ENCODE data around the gene SELPLG. TPM values are rescaled to one million over a fixed set of nuclear protein-coding genes. Genes with fewer than 3 reads are reported as not detected.

SELPLG gene, protein sequence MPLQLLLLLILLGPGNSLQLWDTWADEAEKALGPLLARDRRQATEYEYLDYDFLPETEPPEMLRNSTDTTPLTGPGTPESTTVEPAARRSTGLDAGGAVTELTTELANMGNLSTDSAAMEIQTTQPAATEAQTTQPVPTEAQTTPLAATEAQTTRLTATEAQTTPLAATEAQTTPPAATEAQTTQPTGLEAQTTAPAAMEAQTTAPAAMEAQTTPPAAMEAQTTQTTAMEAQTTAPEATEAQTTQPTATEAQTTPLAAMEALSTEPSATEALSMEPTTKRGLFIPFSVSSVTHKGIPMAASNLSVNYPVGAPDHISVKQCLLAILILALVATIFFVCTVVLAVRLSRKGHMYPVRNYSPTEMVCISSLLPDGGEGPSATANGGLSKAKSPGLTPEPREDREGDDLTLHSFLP
- 10 to 100 TPM; 22.1 to 23.8 TPM for total RNA-seq

GRCh38 chr12:108633534-108634248 lies at the start of gene SELPLG:
Gene SELPLG, minus strand, starts transcription at chr12:108633894. Its CDS starts 9,587 bp downstream, at chr12:108624307.
- no peak for TF ChIP-seq CTCF (IDR thresholded peaks at IDR 0.05)
- Mint-ChIP-seq H3K4me3 (peak within 1 kb of the TSS; percentile 91), H3K27ac (peak within 1 kb of the TSS; percentile 100), H3K36me3 (ENCODE audit: low read depth) (peaks cover 21% of the 10 kb centered on the region), H3K9me3 (peaks cover 3% of the 10 kb centered on the region), H3K4me1 (ENCODE audit: low read depth) (peaks cover 62% of the 10 kb centered on the region), H3K27me3 (no peaks in the 10 kb centered on the region)
- POLR2A ChIA-PET: interaction anchor here (0.9 to 13.8 kb wide), 8 partner anchors 13 to 205 kb away, joined by 3 to 225 read pairs (median 4); partner anchors contain the start of genes ISCU and SART3
- DNase-seq: peak; percentile 94
- ATAC-seq: peak; percentile 52
- CTCF ChIA-PET: interaction anchor here (0.6 to 12.8 kb wide), 10 partner anchors 9 to 188 kb away, joined by 3 to 245 read pairs (median 4); partner anchors contain the start of genes ISCU and SART3
- intact Hi-C loops (cut with micrococcal nuclease): loop anchor here (10.0 kb wide), 1 partner anchor 461 kb away; the partner anchor contains the start of genes ALKBH2 and UNG

DNA sequence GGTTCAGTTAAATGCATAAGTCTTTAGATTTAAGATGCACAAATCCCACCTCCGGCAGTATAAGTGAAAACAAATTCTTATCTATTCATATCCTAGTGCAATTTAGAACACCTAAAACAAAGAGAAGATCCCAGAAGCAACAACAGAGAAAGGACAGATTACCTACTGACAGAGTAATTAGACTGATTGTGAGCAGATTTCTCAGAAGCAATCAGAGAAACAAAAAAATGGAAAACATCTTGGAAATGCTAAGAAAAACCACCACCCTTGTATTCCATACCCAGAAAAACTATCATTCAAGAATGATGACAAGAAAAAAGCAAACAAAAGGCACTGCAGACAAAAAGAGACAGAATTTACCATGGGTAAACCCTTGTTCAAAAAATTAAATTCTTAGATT lies 47.6 kb upstream of the SELPLG start:
- TF ChIP-seq CTCF (IDR thresholded peaks at IDR 0.05): no peak
- Mint-ChIP-seq H3K36me3 (ENCODE audit: low read depth) (peaks cover 13% of the 10 kb centered on the region), H3K4me3 (no peak overlapping the region), H3K27ac (no peak overlapping the region), H3K9me3 (no peaks in the 10 kb centered on the region), H3K27me3 (no peaks in the 10 kb centered on the region), H3K4me1 (ENCODE audit: low read depth) (peaks cover 15% of the 10 kb centered on the region)
- intact Hi-C loops (cut with micrococcal nuclease): no loop called here
- DNase-seq (no peak), ATAC-seq (no peak)
- POLR2A ChIA-PET: interaction anchor here (1.3 kb wide), 1 partner anchor 9 kb away, joined by 3 read pairs; no protein-coding TSS in a partner anchor
- CTCF ChIA-PET: interaction anchor here (1.2 to 1.3 kb wide), 2 partner anchors 17 to 124 kb away, joined by 3 to 5 read pairs; no protein-coding TSS in a partner anchor

GRCh38 chr12:108679106-108679681 lies 45.5 kb upstream of the SELPLG start:
- ChIA-PET CTCF (interaction anchor here (1.0 to 1.9 kb wide), 3 partner anchors 12 to 124 kb away, joined by 3 to 16 read pairs (median 4); no protein-coding TSS in a partner anchor), POLR2A (interaction anchor here (1.1 kb wide), 1 partner anchor 8 kb away, joined by 5 read pairs; no protein-coding TSS in a partner anchor)
- H3K36me3 Mint-ChIP-seq (ENCODE audit: low read depth): peaks cover 22% of the 10 kb centered on the region
- ATAC-seq (no peak), DNase-seq (no peak)
- no peaks in the 10 kb centered on the region for H3K9me3 Mint-ChIP-seq
- H3K27ac Mint-ChIP-seq: no peak overlapping the region
- peaks cover 10% of the 10 kb centered on the region for H3K4me1 Mint-ChIP-seq (ENCODE audit: low read depth)
- no peak for TF ChIP-seq CTCF (IDR thresholded peaks at IDR 0.05)
- no peaks in the 10 kb centered on the region for H3K27me3 Mint-ChIP-seq
- no peak overlapping the region for H3K4me3 Mint-ChIP-seq
- intact Hi-C loops (cut with micrococcal nuclease): no loop called here

- Mint-ChIP-seq H3K27ac (no peak overlapping the region), H3K36me3 (ENCODE audit: low read depth) (peaks cover 22% of the 10 kb centered on the region), H3K4me3 (no peak overlapping the region), H3K27me3 (no peaks in the 10 kb centered on the region), H3K4me1 (ENCODE audit: low read depth) (peaks cover 10% of the 10 kb centered on the region), H3K9me3 (no peaks in the 10 kb centered on the region)
- no peak for DNase-seq
- intact Hi-C loops (cut with micrococcal nuclease): no loop called here
- POLR2A ChIA-PET: interaction anchor here (0.6 kb wide), 1 partner anchor 17 kb away, joined by 3 read pairs; no protein-coding TSS in a partner anchor
- ATAC-seq: peak; percentile 34
- TF ChIP-seq CTCF (IDR thresholded peaks at IDR 0.05): no peak
- CTCF ChIA-PET: interaction anchor here (1.2 to 1.9 kb wide), 2 partner anchors 13 to 125 kb away, joined by 3 to 16 read pairs; no protein-coding TSS in a partner anchor
Observed at GRCh38 chr12:108678104-108678730, 44.5 kb upstream of the SELPLG start.

Measured in activated CD8-positive, alpha-beta T cell treated with anti-CD3 and anti-CD28 coated beads for 36 hours (primary cell).